Hepatocyte (in vitro differentiated cells): ENCODE measurements around the gene DSCAML1. TPM values are rescaled to one million over a fixed set of nuclear protein-coding genes. Genes with fewer than 3 reads are reported as not detected.

Source experiments
- DNase-seq: peaks from one replicate; pipeline ENCODE4 v3.0.0-alpha.2; 2016; ENCODE audit warnings: low spot score
- H2AFZ ChIP-seq: fragments of 200-600 bp; sonication (generic); 2 replicates; pipeline ENCODE4 v1.6.0; 2016; ENCODE audit warnings: antibody characterized with exemption, mild to moderate bottlenecking
- H3K27ac ChIP-seq: fragments of 200-600 bp; sonication (generic); 2 replicates; pipeline ENCODE4 v1.5.1; 2016; ENCODE audit warnings: mild to moderate bottlenecking
- H3K27me3 ChIP-seq: fragments of 200-600 bp; sonication (generic); 2 replicates; pipeline ENCODE4 v1.6.1; 2016
- H3K36me3 ChIP-seq: fragments of 200-600 bp; sonication (generic); replicated peaks from 2 replicates; pipeline ENCODE4 v1.5.1; 2016; ENCODE audit warnings: low read depth; ENCODE audit not compliant: insufficient read depth
- H3K4me1 ChIP-seq: fragments of 200-600 bp; sonication (generic); 2 replicates; pipeline ENCODE4 v1.5.1; 2016; ENCODE audit warnings: mild to moderate bottlenecking, moderate library complexity; ENCODE audit not compliant: insufficient read depth
- H3K4me2 ChIP-seq: fragments of 200-600 bp; sonication (generic); 2 replicates; pipeline ENCODE4 v1.6.0; 2016
- H3K4me3 ChIP-seq: fragments of 200-600 bp; sonication (generic); 2 replicates; pipeline ENCODE4 v1.5.1; 2016; ENCODE audit warnings: mild to moderate bottlenecking
- H3K79me2 ChIP-seq: fragments of 200-600 bp; sonication (generic); 2 replicates; pipeline ENCODE4 v1.6.0; 2017; ENCODE audit warnings: mild to moderate bottlenecking
- H3K9me2 ChIP-seq: fragments of 200-600 bp; sonication (generic); replicated peaks from 2 replicates; pipeline ENCODE4 v1.6.0; 2017; ENCODE audit warnings: mild to moderate bottlenecking; ENCODE audit not compliant: insufficient read depth
- H3K9me3 ChIP-seq: fragments of 200-600 bp; sonication (generic); 2 replicates; pipeline ENCODE4 v1.5.1; 2016; ENCODE audit warnings: low read depth, mild to moderate bottlenecking
- H4K20me1 ChIP-seq: fragments of 200-600 bp; sonication (generic); 2 replicates; pipeline ENCODE4 v1.6.0; 2016; ENCODE audit warnings: mild to moderate bottlenecking; ENCODE audit not compliant: insufficient read depth, poor library complexity, severe bottlenecking
- CTCF ChIP-seq: fragments of 200-600 bp; sonication (generic); IDR thresholded peaks from 2 replicates; pipeline ENCODE4 v1.5.1; 2016; ENCODE audit warnings: antibody characterized with exemption, mild to moderate bottlenecking; ENCODE audit not compliant: poor library complexity
- EZH2 ChIP-seq: fragments of 200-600 bp; sonication (generic); IDR thresholded peaks from 2 replicates; pipeline ENCODE4 v1.6.1; 2016; ENCODE audit warnings: antibody characterized with exemption, mild to moderate bottlenecking, borderline replicate concordance
- EZH2phosphoT487 ChIP-seq: fragments of 200-600 bp; sonication (generic); IDR thresholded peaks from one replicate; pipeline ENCODE4 v1.6.1; 2018; ENCODE audit warnings: antibody characterized with exemption, mild to moderate bottlenecking, low read depth, moderate library complexity; ENCODE audit not compliant: unreplicated experiment, severe bottlenecking
- WGBS: methylation state at CpG from one replicate; pipeline ENCODE4 v1.1.6; 2016; ENCODE audit warnings: low lambda C conversion rate; ENCODE audit errors: missing lambda C conversion rate; 5-methylcytosine and 5-hydroxymethylcytosine counted together
- polyA plus RNA-seq: library from polyadenylated mRNA; unstranded; fragments of >200 nt; fragmentation: Nextera tagmentation; extraction: Ambion mirVana; gene quantifications from 2 replicates; pipeline ENCODE4 v1.2.1, GENCODE V29; 2016
- total RNA-seq: library from RNA; depleted of rRNA; stranded (reverse); fragments of >200 nt; gene quantifications from 2 replicates; pipeline ENCODE4 v1.2.3, GENCODE V29; 2014

The DSCAML1 gene
- total and polyA plus RNA-seq, 2 experiments from 2014 or later, result 0.46 to 2.6 TPM

GRCh38 chr11:117837791-117838190 lies 40.8 kb upstream of the DSCAML1 start:
- no peak overlapping the region for H3K27ac ChIP-seq
- H3K79me2 ChIP-seq, result no peaks in the 10 kb centered on the region
- H3K4me2 ChIP-seq, result no peak overlapping the region
- DNase-seq, result no peak
- WGBS, result 86% methylated on average over 8 of the region's 8 CpGs
- TF ChIP-seq CTCF (no peak), EZH2 (no peak), EZH2phosphoT487 (no peak)
- H3K4me1 ChIP-seq, result peaks cover 13% of the 10 kb centered on the region
- no peaks in the 10 kb centered on the region for H4K20me1 ChIP-seq
- H3K9me3 ChIP-seq, result no peaks in the 10 kb centered on the region
- no peak overlapping the region for H2AFZ ChIP-seq
- no peaks in the 10 kb centered on the region for H3K36me3 ChIP-seq
- no peaks in the 10 kb centered on the region for H3K9me2 ChIP-seq
- no peak overlapping the region for H3K4me3 ChIP-seq
- H3K27me3 ChIP-seq, result no peaks in the 10 kb centered on the region

- 76% methylated on average over 18 of the region's 18 CpGs for WGBS
- Histone ChIP-seq H3K4me3 (no peak overlapping the region), H2AFZ (no peak overlapping the region), H3K4me2 (no peak overlapping the region), H3K27me3 (no peaks in the 10 kb centered on the region), H4K20me1 (no peaks in the 10 kb centered on the region), H3K79me2 (no peaks in the 10 kb centered on the region), H3K9me3 (no peaks in the 10 kb centered on the region), H3K4me1 (peaks cover 16% of the 10 kb centered on the region), H3K9me2 (no peaks in the 10 kb centered on the region), H3K27ac (no peak overlapping the region), H3K36me3 (no peaks in the 10 kb centered on the region)
- DNase-seq, result no peak
- no peak for TF ChIP-seq EZH2
- no peak for TF ChIP-seq CTCF
- no peak for TF ChIP-seq EZH2phosphoT487
These were observed 40.2 kb upstream of the DSCAML1 start for GRCh38 chr11:117837070-117837776.

- H3K27me3 ChIP-seq, result no peaks in the 10 kb centered on the region
- peaks cover 16% of the 10 kb centered on the region for H3K4me1 ChIP-seq
- no peaks in the 10 kb centered on the region for H4K20me1 ChIP-seq
- TF ChIP-seq CTCF, result no peak
- TF ChIP-seq EZH2, result no peak
- no peak for TF ChIP-seq EZH2phosphoT487
- H3K27ac ChIP-seq, result no peak overlapping the region
- H3K9me2 ChIP-seq, result no peaks in the 10 kb centered on the region
- no peaks in the 10 kb centered on the region for H3K9me3 ChIP-seq
- H3K36me3 ChIP-seq, result no peaks in the 10 kb centered on the region
- no peak overlapping the region for H2AFZ ChIP-seq
- H3K4me2 ChIP-seq, result no peak overlapping the region
- H3K4me3 ChIP-seq, result no peak overlapping the region
- 95% methylated on average over 14 of the region's 14 CpGs for WGBS
- DNase-seq, result no peak
- H3K79me2 ChIP-seq, result no peaks in the 10 kb centered on the region
These were observed 39.3 kb upstream of the DSCAML1 start for GRCh38 chr11:117836077-117836960.
